Breast epithelium (tissue), 4 donors: ENCODE measurements around the gene ALOX5. TPM values are rescaled to one million over a fixed set of nuclear protein-coding genes. Genes with fewer than 3 reads are reported as not detected.

Source experiments
- DNase-seq, 2 donors: peaks; one replicate each; pipeline ENCODE4 v3.0.0-alpha.2; 2019; ENCODE audit warnings: low spot score in 2 of 2
- H3K27ac ChIP-seq, 2 donors: fragments of 200-600 bp; sonication (generic) in 1 of 2; one replicate each; pipeline ENCODE4 v1.5.1; 2016 to 2019; ENCODE audit warnings: mild to moderate bottlenecking in 1 of 2
- H3K27me3 ChIP-seq, 2 donors: fragments of 200-600 bp; sonication (generic) in 1 of 2; one replicate each; pipeline versions ENCODE4 v1.5.1 to v1.6.0; 2017 to 2019; ENCODE audit warnings: control low read depth in 1 of 2, mild to moderate bottlenecking in 1 of 2
- H3K36me3 ChIP-seq: fragments of 200-600 bp; one replicate; pipeline ENCODE4 v1.5.1; 2019
- H3K4me1 ChIP-seq, 2 donors: fragments of 200-600 bp; sonication (generic); one replicate each; pipeline ENCODE4 v1.5.1; 2016 to 2019; ENCODE audit warnings: control low read depth in 1 of 2
- H3K4me3 ChIP-seq, 3 donors: fragments of 200-600 bp; sonication (generic); 1 replicate in 2 of 3; 2 replicates in 1 of 3; pipeline ENCODE4 v1.5.1; 2016 to 2019; ENCODE audit warnings: mild to moderate bottlenecking in 3 of 3, moderate library complexity in 2 of 3
- H3K9me3 ChIP-seq, 2 donors: fragments of 200-600 bp; sonication (generic) in 1 of 2; one replicate each; pipeline ENCODE4 v1.5.1; 2016 to 2019; ENCODE audit warnings: control low read depth in 1 of 2
- POLR2A ChIP-seq: fragments of 450-650 bp; IDR thresholded peaks from one replicate; pipeline ENCODE4 v1.6.1; 2016; ENCODE audit warnings: antibody characterized with exemption, mild to moderate bottlenecking, moderate library complexity
- POLR2AphosphoS5 ChIP-seq, 3 donors: sonication (generic); formaldehyde crosslinking; IDR thresholded peaks; one replicate each; pipeline ENCODE4 v1.6.1; 2017; ENCODE audit warnings: antibody characterized with exemption in 3 of 3
- intact Hi-C: fragments of 100-400 bp; cut with DNase I; formaldehyde crosslinking; loops from one replicate; pipeline ENCODE4 v1.15.1; 2023; ENCODE audit warnings: low total_unique reads
- total RNA-seq, 3 donors: library from RNA; depleted of rRNA; stranded (reverse); fragments of >200 nt; gene quantifications; one replicate each; pipeline ENCODE4 v1.1.0, GENCODE V29; 2016
- TF ChIP-seq, protein P1 (sequence below), 3 donors: fragments of 450-650 bp; IDR thresholded peaks; one replicate each; pipeline ENCODE4 v1.5.1; 2016 to 2017; ENCODE audit warnings: antibody characterized with exemption in 3 of 3, mild to moderate bottlenecking in 3 of 3, moderate library complexity in 3 of 3

Gene ALOX5
- total RNA-seq, 3 donors from 2014 or later = 33.4 to 67.5 (median 49.0) TPM

GRCh38 chr10:45442251-45442650, 68.2 kb downstream of the ALOX5 start:
- Histone ChIP-seq H3K27me3 (no peaks in the 10 kb centered on the region), H3K4me3 (no peak overlapping the region), H3K36me3 (no peaks in the 10 kb centered on the region), H3K4me1 (no peaks in the 10 kb centered on the region), H3K9me3 (peaks cover 0 to 3% of the 10 kb centered on the region in 2 donors), H3K27ac (no peak overlapping the region)
- TF ChIP-seq, protein P1, sequence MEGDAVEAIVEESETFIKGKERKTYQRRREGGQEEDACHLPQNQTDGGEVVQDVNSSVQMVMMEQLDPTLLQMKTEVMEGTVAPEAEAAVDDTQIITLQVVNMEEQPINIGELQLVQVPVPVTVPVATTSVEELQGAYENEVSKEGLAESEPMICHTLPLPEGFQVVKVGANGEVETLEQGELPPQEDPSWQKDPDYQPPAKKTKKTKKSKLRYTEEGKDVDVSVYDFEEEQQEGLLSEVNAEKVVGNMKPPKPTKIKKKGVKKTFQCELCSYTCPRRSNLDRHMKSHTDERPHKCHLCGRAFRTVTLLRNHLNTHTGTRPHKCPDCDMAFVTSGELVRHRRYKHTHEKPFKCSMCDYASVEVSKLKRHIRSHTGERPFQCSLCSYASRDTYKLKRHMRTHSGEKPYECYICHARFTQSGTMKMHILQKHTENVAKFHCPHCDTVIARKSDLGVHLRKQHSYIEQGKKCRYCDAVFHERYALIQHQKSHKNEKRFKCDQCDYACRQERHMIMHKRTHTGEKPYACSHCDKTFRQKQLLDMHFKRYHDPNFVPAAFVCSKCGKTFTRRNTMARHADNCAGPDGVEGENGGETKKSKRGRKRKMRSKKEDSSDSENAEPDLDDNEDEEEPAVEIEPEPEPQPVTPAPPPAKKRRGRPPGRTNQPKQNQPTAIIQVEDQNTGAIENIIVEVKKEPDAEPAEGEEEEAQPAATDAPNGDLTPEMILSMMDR (IDR thresholded peaks at IDR 0.05) = no peak
- no peak for TF ChIP-seq POLR2AphosphoS5 (IDR thresholded peaks at IDR 0.05)
- no peak for TF ChIP-seq POLR2A
- DNase-seq = no peak
- intact Hi-C loops = no loop called here

DNA sequence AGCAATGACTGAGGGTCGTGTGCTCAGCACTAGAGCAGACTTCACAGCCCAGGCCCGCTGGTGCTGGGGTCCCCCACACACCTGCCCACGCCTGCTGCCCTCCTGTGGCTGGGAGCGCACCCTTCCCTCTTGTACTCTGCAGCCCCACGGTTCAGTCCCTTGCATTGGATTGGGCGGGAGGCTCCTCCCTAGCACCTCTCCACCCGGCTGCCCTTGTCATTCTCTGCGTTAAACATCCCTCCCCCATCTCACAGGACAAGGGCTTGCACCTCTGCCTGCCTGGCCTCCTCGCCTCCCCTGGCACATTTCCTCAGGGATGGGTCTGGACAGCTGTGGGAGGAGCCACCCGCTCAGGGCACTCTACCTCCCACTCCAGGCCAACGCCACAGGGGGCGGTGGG, 68.6 kb downstream of the ALOX5 start:
- intact Hi-C loops = no loop called here
- DNase-seq = no peak
- Histone ChIP-seq H3K27me3 (no peaks in the 10 kb centered on the region), H3K4me3 (no peak overlapping the region), H3K36me3 (no peaks in the 10 kb centered on the region), H3K27ac (no peak overlapping the region), H3K9me3 (peaks cover 0 to 3% of the 10 kb centered on the region in 2 donors), H3K4me1 (no peaks in the 10 kb centered on the region)
- TF ChIP-seq POLR2A = no peak
- TF ChIP-seq, protein P1 (IDR thresholded peaks at IDR 0.05) = no peak

GRCh38 chr10:45443101-45444009, 69.3 kb downstream of the ALOX5 start:
- intact Hi-C loops = no loop called here
- Histone ChIP-seq H3K9me3 (peaks cover 0 to 3% of the 10 kb centered on the region in 2 donors), H3K36me3 (no peaks in the 10 kb centered on the region), H3K27ac (no peak overlapping the region), H3K4me1 (no peaks in the 10 kb centered on the region), H3K4me3 (no peak overlapping the region), H3K27me3 (no peaks in the 10 kb centered on the region)
- no peak for TF ChIP-seq POLR2AphosphoS5 (IDR thresholded peaks at IDR 0.05)
- TF ChIP-seq POLR2A = no peak
- TF ChIP-seq, protein P1 (IDR thresholded peaks at IDR 0.05) = no peak
- no peak for DNase-seq

GRCh38 chr10:45444022-45444421, 70.0 kb downstream of the ALOX5 start:
- Histone ChIP-seq H3K9me3 (peaks cover 0 to 3% of the 10 kb centered on the region in 2 donors), H3K4me1 (no peaks in the 10 kb centered on the region), H3K36me3 (no peaks in the 10 kb centered on the region), H3K27me3 (no peaks in the 10 kb centered on the region), H3K27ac (no peak overlapping the region), H3K4me3 (no peak overlapping the region)
- no peak for DNase-seq
- TF ChIP-seq, protein P1 (IDR thresholded peaks at IDR 0.05) = no peak
- TF ChIP-seq POLR2A = no peak
- no peak for TF ChIP-seq POLR2AphosphoS5 (IDR thresholded peaks at IDR 0.05)
- intact Hi-C loops = no loop called here
